Panc1 (cell line): ENCODE measurements around the gene MARCHF9.

Experiments used
- POLR2AphosphoS5 ChIP-seq: IDR thresholded peaks from 2 replicates; pipeline ENCODE4 v1.6.1; 2012; ENCODE audit warnings: mild to moderate bottlenecking, low read depth, low read length, moderate library complexity
- SIN3A ChIP-seq: IDR thresholded peaks from 2 replicates; pipeline ENCODE4 v1.6.1; 2012; ENCODE audit warnings: low read depth, mild to moderate bottlenecking, low read length, moderate library complexity, borderline replicate concordance; ENCODE audit not compliant: insufficient read depth
- TF ChIP-seq, protein P1 (sequence below): fragments of 450-650 bp; IDR thresholded peaks from 2 replicates; pipeline ENCODE4 v1.5.1; 2017; ENCODE audit warnings: mild to moderate bottlenecking
- TF ChIP-seq, protein P2 (sequence below), 2 experiments: IDR thresholded peaks; 2 replicates each; pipeline ENCODE4 v1.6.1; 2011 to 2012; ENCODE audit warnings: low read depth in 2 of 2, control low read depth in 1 of 2, low read length in 1 of 2, mild to moderate bottlenecking in 1 of 2, moderate library complexity in 1 of 2; ENCODE audit not compliant: insufficient read depth in 1 of 2

- TF ChIP-seq, protein P1, sequence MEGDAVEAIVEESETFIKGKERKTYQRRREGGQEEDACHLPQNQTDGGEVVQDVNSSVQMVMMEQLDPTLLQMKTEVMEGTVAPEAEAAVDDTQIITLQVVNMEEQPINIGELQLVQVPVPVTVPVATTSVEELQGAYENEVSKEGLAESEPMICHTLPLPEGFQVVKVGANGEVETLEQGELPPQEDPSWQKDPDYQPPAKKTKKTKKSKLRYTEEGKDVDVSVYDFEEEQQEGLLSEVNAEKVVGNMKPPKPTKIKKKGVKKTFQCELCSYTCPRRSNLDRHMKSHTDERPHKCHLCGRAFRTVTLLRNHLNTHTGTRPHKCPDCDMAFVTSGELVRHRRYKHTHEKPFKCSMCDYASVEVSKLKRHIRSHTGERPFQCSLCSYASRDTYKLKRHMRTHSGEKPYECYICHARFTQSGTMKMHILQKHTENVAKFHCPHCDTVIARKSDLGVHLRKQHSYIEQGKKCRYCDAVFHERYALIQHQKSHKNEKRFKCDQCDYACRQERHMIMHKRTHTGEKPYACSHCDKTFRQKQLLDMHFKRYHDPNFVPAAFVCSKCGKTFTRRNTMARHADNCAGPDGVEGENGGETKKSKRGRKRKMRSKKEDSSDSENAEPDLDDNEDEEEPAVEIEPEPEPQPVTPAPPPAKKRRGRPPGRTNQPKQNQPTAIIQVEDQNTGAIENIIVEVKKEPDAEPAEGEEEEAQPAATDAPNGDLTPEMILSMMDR, result no peak
- no peak for TF ChIP-seq POLR2AphosphoS5
- TF ChIP-seq, protein P2, sequence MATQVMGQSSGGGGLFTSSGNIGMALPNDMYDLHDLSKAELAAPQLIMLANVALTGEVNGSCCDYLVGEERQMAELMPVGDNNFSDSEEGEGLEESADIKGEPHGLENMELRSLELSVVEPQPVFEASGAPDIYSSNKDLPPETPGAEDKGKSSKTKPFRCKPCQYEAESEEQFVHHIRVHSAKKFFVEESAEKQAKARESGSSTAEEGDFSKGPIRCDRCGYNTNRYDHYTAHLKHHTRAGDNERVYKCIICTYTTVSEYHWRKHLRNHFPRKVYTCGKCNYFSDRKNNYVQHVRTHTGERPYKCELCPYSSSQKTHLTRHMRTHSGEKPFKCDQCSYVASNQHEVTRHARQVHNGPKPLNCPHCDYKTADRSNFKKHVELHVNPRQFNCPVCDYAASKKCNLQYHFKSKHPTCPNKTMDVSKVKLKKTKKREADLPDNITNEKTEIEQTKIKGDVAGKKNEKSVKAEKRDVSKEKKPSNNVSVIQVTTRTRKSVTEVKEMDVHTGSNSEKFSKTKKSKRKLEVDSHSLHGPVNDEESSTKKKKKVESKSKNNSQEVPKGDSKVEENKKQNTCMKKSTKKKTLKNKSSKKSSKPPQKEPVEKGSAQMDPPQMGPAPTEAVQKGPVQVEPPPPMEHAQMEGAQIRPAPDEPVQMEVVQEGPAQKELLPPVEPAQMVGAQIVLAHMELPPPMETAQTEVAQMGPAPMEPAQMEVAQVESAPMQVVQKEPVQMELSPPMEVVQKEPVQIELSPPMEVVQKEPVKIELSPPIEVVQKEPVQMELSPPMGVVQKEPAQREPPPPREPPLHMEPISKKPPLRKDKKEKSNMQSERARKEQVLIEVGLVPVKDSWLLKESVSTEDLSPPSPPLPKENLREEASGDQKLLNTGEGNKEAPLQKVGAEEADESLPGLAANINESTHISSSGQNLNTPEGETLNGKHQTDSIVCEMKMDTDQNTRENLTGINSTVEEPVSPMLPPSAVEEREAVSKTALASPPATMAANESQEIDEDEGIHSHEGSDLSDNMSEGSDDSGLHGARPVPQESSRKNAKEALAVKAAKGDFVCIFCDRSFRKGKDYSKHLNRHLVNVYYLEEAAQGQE (IDR thresholded peaks at IDR 0.05; ENCODE audit: insufficient read depth in 1 of 2, low read depth in 2 of 2, low read length in 1 of 2), result no peak
- TF ChIP-seq SIN3A, result no peak
Observed at GRCh38 chr12:57741413-57741789, 13.5 kb upstream of the MARCHF9 start.
